MM.1S (cell line): ENCODE measurements around the gene TMEM154.

ENCODE experiments used
- DNase-seq: peaks from one replicate; pipeline ENCODE4 v3.0.0-alpha.2; 2015
- H2AFZ ChIP-seq: fragments of 300-600 bp; sonication (generic); 2 replicates; pipeline ENCODE4 v1.6.0; 2016; ENCODE audit warnings: antibody characterized with exemption, low read length
- H3F3A ChIP-seq: fragments of 300-600 bp; sonication (generic); 2 replicates; pipeline ENCODE4 v1.6.1; 2016; ENCODE audit warnings: mild to moderate bottlenecking, antibody characterized with exemption, low read length, moderate library complexity, mixed read lengths; ENCODE audit not compliant: insufficient read depth
- H3K27ac ChIP-seq: fragments of 300-600 bp; sonication (generic); 2 replicates; pipeline ENCODE4 v1.5.1; 2016; ENCODE audit warnings: mild to moderate bottlenecking, low read length
- H3K27me3 ChIP-seq: fragments of 300-600 bp; sonication (generic); replicated peaks from 2 replicates; pipeline ENCODE4 v1.6.0; 2016; ENCODE audit warnings: low read length; ENCODE audit not compliant: insufficient read depth
- H3K36me3 ChIP-seq: fragments of 300-600 bp; sonication (generic); replicated peaks from 2 replicates; pipeline ENCODE4 v1.6.1; 2016; ENCODE audit warnings: mild to moderate bottlenecking, low read length, mixed read lengths; ENCODE audit not compliant: insufficient read depth
- H3K4me1 ChIP-seq: fragments of 300-600 bp; sonication (generic); 2 replicates; pipeline ENCODE4 v1.6.1; 2016; ENCODE audit warnings: low read length, mixed read lengths
- H3K4me2 ChIP-seq: fragments of 300-600 bp; sonication (generic); 2 replicates; pipeline ENCODE4 v1.6.0; 2016; ENCODE audit warnings: low read depth, low read length
- H3K4me3 ChIP-seq: fragments of 300-600 bp; sonication (generic); 2 replicates; pipeline ENCODE4 v1.5.1; 2016; ENCODE audit warnings: low read length, mixed read lengths
- H3K79me2 ChIP-seq: fragments of 300-600 bp; sonication (generic); 2 replicates; pipeline ENCODE4 v1.6.1; 2016; ENCODE audit warnings: mixed run types, low read length, mixed read lengths
- H3K9ac ChIP-seq: fragments of 300-600 bp; sonication (generic); 2 replicates; pipeline ENCODE4 v1.6.1; 2016; ENCODE audit warnings: low read length, mixed read lengths
- H3K9me2 ChIP-seq: fragments of 300-600 bp; sonication (generic); replicated peaks from 2 replicates; pipeline ENCODE4 v1.6.1; 2016; ENCODE audit warnings: mild to moderate bottlenecking, low read length, mixed read lengths; ENCODE audit not compliant: insufficient read depth
- H3K9me3 ChIP-seq: fragments of 300-600 bp; sonication (generic); replicated peaks from 2 replicates; pipeline ENCODE4 v1.6.1; 2016; ENCODE audit warnings: mild to moderate bottlenecking, low read length, mixed read lengths; ENCODE audit not compliant: insufficient read depth
- H4K20me1 ChIP-seq: fragments of 300-600 bp; sonication (generic); 2 replicates; pipeline ENCODE4 v1.6.1; 2016; ENCODE audit warnings: mild to moderate bottlenecking, low read length, moderate library complexity, mixed read lengths; ENCODE audit not compliant: insufficient read depth
- EZH2 ChIP-seq: fragments of 300-600 bp; sonication (generic); optimal IDR thresholded peaks from 2 replicates; pipeline ENCODE3; 2017; ENCODE audit warnings: low read depth, mild to moderate bottlenecking, antibody characterized with exemption, low read length, mixed read lengths
- EZH2phosphoT487 ChIP-seq: fragments of 300-600 bp; sonication (generic); IDR thresholded peaks from 2 replicates; pipeline ENCODE4 v1.6.1; 2018; ENCODE audit warnings: antibody characterized with exemption, low read length
- TF ChIP-seq, protein P1 (sequence below): fragments of 300-600 bp; sonication (generic); IDR thresholded peaks from 2 replicates; pipeline ENCODE4 v1.5.1; 2016; ENCODE audit warnings: antibody characterized with exemption, low read length, mixed read lengths

Gene TMEM154

GRCh38 chr4:152599095-152599494 is 80.7 kb downstream of the TMEM154 start:
- Histone ChIP-seq H3K4me1 (no peaks in the 10 kb centered on the region), H2AFZ (no peak overlapping the region), H3K4me3 (no peak overlapping the region), H3K36me3 (no peaks in the 10 kb centered on the region), H3K27me3 (no peaks in the 10 kb centered on the region), H3K9me3 (no peaks in the 10 kb centered on the region), H3K27ac (no peak overlapping the region), H3K4me2 (no peak overlapping the region), H3K9ac (no peak overlapping the region), H3K79me2 (no peaks in the 10 kb centered on the region), H4K20me1 (no peaks in the 10 kb centered on the region), H3F3A (no peaks in the 10 kb centered on the region), H3K9me2 (no peaks in the 10 kb centered on the region)
- TF ChIP-seq, protein P1, sequence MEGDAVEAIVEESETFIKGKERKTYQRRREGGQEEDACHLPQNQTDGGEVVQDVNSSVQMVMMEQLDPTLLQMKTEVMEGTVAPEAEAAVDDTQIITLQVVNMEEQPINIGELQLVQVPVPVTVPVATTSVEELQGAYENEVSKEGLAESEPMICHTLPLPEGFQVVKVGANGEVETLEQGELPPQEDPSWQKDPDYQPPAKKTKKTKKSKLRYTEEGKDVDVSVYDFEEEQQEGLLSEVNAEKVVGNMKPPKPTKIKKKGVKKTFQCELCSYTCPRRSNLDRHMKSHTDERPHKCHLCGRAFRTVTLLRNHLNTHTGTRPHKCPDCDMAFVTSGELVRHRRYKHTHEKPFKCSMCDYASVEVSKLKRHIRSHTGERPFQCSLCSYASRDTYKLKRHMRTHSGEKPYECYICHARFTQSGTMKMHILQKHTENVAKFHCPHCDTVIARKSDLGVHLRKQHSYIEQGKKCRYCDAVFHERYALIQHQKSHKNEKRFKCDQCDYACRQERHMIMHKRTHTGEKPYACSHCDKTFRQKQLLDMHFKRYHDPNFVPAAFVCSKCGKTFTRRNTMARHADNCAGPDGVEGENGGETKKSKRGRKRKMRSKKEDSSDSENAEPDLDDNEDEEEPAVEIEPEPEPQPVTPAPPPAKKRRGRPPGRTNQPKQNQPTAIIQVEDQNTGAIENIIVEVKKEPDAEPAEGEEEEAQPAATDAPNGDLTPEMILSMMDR, result no peak
- TF ChIP-seq EZH2phosphoT487 (no peak), EZH2 (no peak)
- no peak for DNase-seq

- Histone ChIP-seq H3K27me3 (no peaks in the 10 kb centered on the region), H3K27ac (no peak overlapping the region), H3K9ac (no peak overlapping the region), H3K9me3 (no peaks in the 10 kb centered on the region), H3K79me2 (no peaks in the 10 kb centered on the region), H3K4me2 (no peak overlapping the region), H4K20me1 (no peaks in the 10 kb centered on the region), H3K4me3 (no peak overlapping the region), H3K9me2 (no peaks in the 10 kb centered on the region), H2AFZ (no peak overlapping the region), H3K4me1 (no peaks in the 10 kb centered on the region), H3K36me3 (no peaks in the 10 kb centered on the region), H3F3A (no peaks in the 10 kb centered on the region)
- no peak for DNase-seq
- TF ChIP-seq EZH2, result no peak
- no peak for TF ChIP-seq EZH2phosphoT487
- TF ChIP-seq, protein P1, result no peak
Measured at GRCh38 chr4:152598454-152598853, 81.3 kb downstream of the TMEM154 start.

GRCh38 chr4:152594978-152595925 is 84.5 kb downstream of the TMEM154 start:
- H3K27ac ChIP-seq, result no peak overlapping the region

DNA sequence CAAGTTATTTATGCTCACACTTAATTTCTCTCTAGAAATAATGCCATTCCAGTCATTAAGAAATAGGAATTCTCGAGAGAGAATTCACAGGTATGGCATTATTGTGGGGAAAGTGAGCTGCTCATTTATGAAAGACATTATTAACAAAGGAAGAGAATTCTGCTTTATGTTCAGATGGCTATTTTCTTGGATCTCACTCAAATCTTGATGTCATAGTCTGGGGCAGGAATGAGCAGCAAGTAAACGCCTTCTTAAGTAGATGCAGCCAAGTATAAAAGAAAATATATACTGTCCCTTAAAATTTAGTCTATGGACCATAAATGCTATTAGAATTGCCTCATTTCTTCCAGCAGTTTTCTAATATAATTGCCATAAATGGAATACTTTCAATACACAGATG is 85.7 kb downstream of the TMEM154 start:
- no peaks in the 10 kb centered on the region for H3K79me2 ChIP-seq
- H3K4me3 ChIP-seq, result no peak overlapping the region
- peaks cover 17% of the 10 kb centered on the region for H3K4me1 ChIP-seq
- no peaks in the 10 kb centered on the region for H3K36me3 ChIP-seq
- no peaks in the 10 kb centered on the region for H4K20me1 ChIP-seq
- no peak overlapping the region for H2AFZ ChIP-seq
- DNase-seq, result no peak
- no peak overlapping the region for H3K9ac ChIP-seq
- H3K27me3 ChIP-seq, result no peaks in the 10 kb centered on the region
- H3F3A ChIP-seq, result no peaks in the 10 kb centered on the region
- TF ChIP-seq, protein P1, result no peak
- TF ChIP-seq EZH2, result no peak
- no peak for TF ChIP-seq EZH2phosphoT487
- no peak overlapping the region for H3K27ac ChIP-seq
- H3K4me2 ChIP-seq, result no peak overlapping the region
- no peaks in the 10 kb centered on the region for H3K9me3 ChIP-seq
- no peaks in the 10 kb centered on the region for H3K9me2 ChIP-seq

More at GRCh38 chr4:152594978-152595925, 84.5 kb downstream of the TMEM154 start:
- no peaks in the 10 kb centered on the region for H3K36me3 ChIP-seq
- no peak for DNase-seq
- no peaks in the 10 kb centered on the region for H3K9me2 ChIP-seq
- TF ChIP-seq EZH2, result no peak
- H4K20me1 ChIP-seq, result no peaks in the 10 kb centered on the region
- no peaks in the 10 kb centered on the region for H3K27me3 ChIP-seq
- H3K79me2 ChIP-seq, result no peaks in the 10 kb centered on the region
- H3K4me2 ChIP-seq, result no peak overlapping the region
- H3K9ac ChIP-seq, result no peak overlapping the region
- no peak overlapping the region for H2AFZ ChIP-seq
- no peaks in the 10 kb centered on the region for H3F3A ChIP-seq
- H3K9me3 ChIP-seq, result no peaks in the 10 kb centered on the region
- peaks cover 7% of the 10 kb centered on the region for H3K4me1 ChIP-seq
- no peak overlapping the region for H3K4me3 ChIP-seq
